Mesodermal cell (in vitro differentiated cells): ENCODE data around the gene DPYD.

Experiments used
- H3K27ac ChIP-seq: 2 replicates; pipeline ENCODE4 v1.7.0; 2013; ENCODE audit warnings: mild to moderate bottlenecking, low read depth, low read length, moderate library complexity; ENCODE audit not compliant: severe bottlenecking
- H3K36me3 ChIP-seq: 2 replicates; pipeline ENCODE4 v1.7.1; 2013; ENCODE audit warnings: mild to moderate bottlenecking, low read length, moderate library complexity; ENCODE audit not compliant: control insufficient read depth, insufficient read depth
- H3K4me1 ChIP-seq: one replicate; pipeline ENCODE4 v1.7.1; 2013; ENCODE audit warnings: mild to moderate bottlenecking, low read length; ENCODE audit not compliant: insufficient read depth, control insufficient read depth, poor library complexity, severe bottlenecking
- H3K4me3 ChIP-seq: 2 replicates; pipeline ENCODE4 v1.7.0; 2013; ENCODE audit warnings: low read length, control low read depth, mild to moderate bottlenecking; ENCODE audit not compliant: insufficient read depth, poor library complexity, severe bottlenecking; ENCODE audit errors: extremely low read depth
- H3K9me3 ChIP-seq: 2 replicates; pipeline ENCODE4 v1.7.1; 2013; ENCODE audit warnings: mild to moderate bottlenecking, low read length, moderate library complexity; ENCODE audit not compliant: control insufficient read depth
- WGBS, 2 experiments: methylation state at CpG; one replicate each; pipeline ENCODE4 v1.1.5; 2013; ENCODE audit warnings: missing lambda C conversion rate in 2 of 2; ENCODE audit not compliant: insufficient coverage in 2 of 2; 5-methylcytosine and 5-hydroxymethylcytosine counted together

The DPYD gene

GRCh38 chr1:97069312-97069711, 851.5 kb downstream of the DPYD start:
- H3K4me3 ChIP-seq: no peak overlapping the region
- H3K36me3 ChIP-seq: no peaks in the 10 kb centered on the region
- H3K9me3 ChIP-seq: no peaks in the 10 kb centered on the region
- no peak overlapping the region for H3K27ac ChIP-seq
- 60% methylated on average over 1 of the region's 2 CpGs; no CpG with 5 or more reads in 1 of the 2 experiments for WGBS, 2 experiments
- H3K4me1 ChIP-seq: no peaks in the 10 kb centered on the region

- Histone ChIP-seq H3K9me3 (no peaks in the 10 kb centered on the region), H3K27ac (no peak overlapping the region), H3K4me1 (no peaks in the 10 kb centered on the region), H3K36me3 (no peaks in the 10 kb centered on the region), H3K4me3 (no peak overlapping the region)
Measured at GRCh38 chr1:97066860-97067259, 854.0 kb downstream of the DPYD start.

- Histone ChIP-seq H3K9me3 (no peaks in the 10 kb centered on the region), H3K4me1 (no peaks in the 10 kb centered on the region), H3K27ac (no peak overlapping the region), H3K4me3 (no peak overlapping the region), H3K36me3 (no peaks in the 10 kb centered on the region)
Measured at GRCh38 chr1:97063532-97063931, 857.3 kb downstream of the DPYD start.

- Histone ChIP-seq H3K36me3 (no peaks in the 10 kb centered on the region), H3K9me3 (peaks cover 1% of the 10 kb centered on the region), H3K4me3 (no peak overlapping the region), H3K4me1 (no peaks in the 10 kb centered on the region), H3K27ac (no peak overlapping the region)
- WGBS, 2 experiments: 80 to 100% methylated on average over 1 to 2 of the region's 2 CpGs
Measured at GRCh38 chr1:97061604-97062003, 859.2 kb downstream of the DPYD start.

GRCh38 chr1:97056386-97056785, 864.4 kb downstream of the DPYD start:
- WGBS, 2 experiments: 84 to 85% methylated on average over 1 to 2 of the region's 2 CpGs

GRCh38 chr1:97053268-97053667, 867.6 kb downstream of the DPYD start:
- 73 to 100% methylated on average over 1 to 2 of the region's 2 CpGs for WGBS, 2 experiments

More at GRCh38 chr1:97056386-97056785, 864.4 kb downstream of the DPYD start:
- H3K27ac ChIP-seq: no peak overlapping the region
- peaks cover 11% of the 10 kb centered on the region for H3K9me3 ChIP-seq
- no peaks in the 10 kb centered on the region for H3K36me3 ChIP-seq
- H3K4me3 ChIP-seq: no peak overlapping the region
- H3K4me1 ChIP-seq: no peaks in the 10 kb centered on the region

GRCh38 chr1:97051823-97052222, 869.0 kb downstream of the DPYD start:
- no peaks in the 10 kb centered on the region for H3K4me1 ChIP-seq
- no peak overlapping the region for H3K4me3 ChIP-seq
- H3K36me3 ChIP-seq: no peaks in the 10 kb centered on the region
- peaks cover 11% of the 10 kb centered on the region for H3K9me3 ChIP-seq
- H3K27ac ChIP-seq: no peak overlapping the region

More at GRCh38 chr1:97053268-97053667, 867.6 kb downstream of the DPYD start:
- peaks cover 11% of the 10 kb centered on the region for H3K9me3 ChIP-seq
- no peaks in the 10 kb centered on the region for H3K4me1 ChIP-seq
- H3K27ac ChIP-seq: no peak overlapping the region
- no peak overlapping the region for H3K4me3 ChIP-seq
- H3K36me3 ChIP-seq: no peaks in the 10 kb centered on the region

- Histone ChIP-seq H3K9me3 (no peaks in the 10 kb centered on the region), H3K4me3 (no peak overlapping the region), H3K36me3 (no peaks in the 10 kb centered on the region), H3K4me1 (no peaks in the 10 kb centered on the region), H3K27ac (no peak overlapping the region)
- WGBS, 2 experiments: 100% methylated on average over 1 of the region's 1 CpG; no CpG with 5 or more reads in 1 of the 2 experiments
Measured at GRCh38 chr1:97050506-97050905, 870.3 kb downstream of the DPYD start.

- no peaks in the 10 kb centered on the region for H3K9me3 ChIP-seq
- no CpG with 5 or more reads among the region's 2 CpGs for WGBS, 2 experiments
- no peaks in the 10 kb centered on the region for H3K4me1 ChIP-seq
- no peak overlapping the region for H3K27ac ChIP-seq
- no peak overlapping the region for H3K4me3 ChIP-seq
- H3K36me3 ChIP-seq: no peaks in the 10 kb centered on the region
Measured at GRCh38 chr1:97047421-97047793, 873.4 kb downstream of the DPYD start.

- 86 to 97% methylated on average over 3 of the region's 5 CpGs for WGBS, 2 experiments
- H3K36me3 ChIP-seq: no peaks in the 10 kb centered on the region
- no peak overlapping the region for H3K27ac ChIP-seq
- H3K4me3 ChIP-seq: no peak overlapping the region
- no peaks in the 10 kb centered on the region for H3K9me3 ChIP-seq
- no peaks in the 10 kb centered on the region for H3K4me1 ChIP-seq
Measured at GRCh38 chr1:97046765-97047420, 873.9 kb downstream of the DPYD start.

GRCh38 chr1:97044159-97044760, 876.6 kb downstream of the DPYD start:
- Histone ChIP-seq H3K9me3 (peaks cover under 1% of the 10 kb centered on the region), H3K27ac (no peak overlapping the region), H3K4me1 (no peaks in the 10 kb centered on the region), H3K4me3 (no peak overlapping the region), H3K36me3 (no peaks in the 10 kb centered on the region)
- 72 to 83% methylated on average over 7 of the region's 7 CpGs for WGBS, 2 experiments
